ENCODE data around the gene CCDC80. TPM values are rescaled to one million over a fixed set of nuclear protein-coding genes. Genes with fewer than 3 reads are reported as not detected.

The CCDC80 gene
- total RNA-seq, 2 experiments from 2014 or later, result not detected

DNA sequence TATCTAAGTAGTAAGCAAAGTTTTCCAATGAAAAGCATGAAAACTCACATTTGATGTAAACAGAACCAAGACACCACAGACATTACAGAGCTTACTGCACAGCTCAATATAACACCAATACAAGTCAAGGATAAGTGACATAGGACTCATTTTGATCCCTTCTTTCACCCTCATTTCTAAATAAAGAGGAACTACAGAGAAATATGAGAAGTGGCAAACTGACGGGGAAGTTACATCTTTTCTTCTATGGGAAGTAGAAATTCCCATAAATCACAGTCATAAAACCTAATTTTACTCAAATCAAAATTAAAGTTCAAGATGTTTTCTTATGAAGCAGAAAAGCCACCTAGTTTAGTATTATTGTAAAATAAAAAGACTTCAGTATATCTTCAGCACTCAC is 83.0 kb downstream of the CCDC80 start:
- TF ChIP-seq, protein P1, sequence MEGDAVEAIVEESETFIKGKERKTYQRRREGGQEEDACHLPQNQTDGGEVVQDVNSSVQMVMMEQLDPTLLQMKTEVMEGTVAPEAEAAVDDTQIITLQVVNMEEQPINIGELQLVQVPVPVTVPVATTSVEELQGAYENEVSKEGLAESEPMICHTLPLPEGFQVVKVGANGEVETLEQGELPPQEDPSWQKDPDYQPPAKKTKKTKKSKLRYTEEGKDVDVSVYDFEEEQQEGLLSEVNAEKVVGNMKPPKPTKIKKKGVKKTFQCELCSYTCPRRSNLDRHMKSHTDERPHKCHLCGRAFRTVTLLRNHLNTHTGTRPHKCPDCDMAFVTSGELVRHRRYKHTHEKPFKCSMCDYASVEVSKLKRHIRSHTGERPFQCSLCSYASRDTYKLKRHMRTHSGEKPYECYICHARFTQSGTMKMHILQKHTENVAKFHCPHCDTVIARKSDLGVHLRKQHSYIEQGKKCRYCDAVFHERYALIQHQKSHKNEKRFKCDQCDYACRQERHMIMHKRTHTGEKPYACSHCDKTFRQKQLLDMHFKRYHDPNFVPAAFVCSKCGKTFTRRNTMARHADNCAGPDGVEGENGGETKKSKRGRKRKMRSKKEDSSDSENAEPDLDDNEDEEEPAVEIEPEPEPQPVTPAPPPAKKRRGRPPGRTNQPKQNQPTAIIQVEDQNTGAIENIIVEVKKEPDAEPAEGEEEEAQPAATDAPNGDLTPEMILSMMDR (IDR thresholded peaks at IDR 0.05), result no peak
- CTCF ChIA-PET, result interaction anchor here (0.8 kb wide), 1 partner anchor 24 kb away, joined by 3 read pairs; no protein-coding TSS in a partner anchor
- intact Hi-C loops (cut with micrococcal nuclease), result no loop called here
- no peaks in the 10 kb centered on the region for H3K9me3 Mint-ChIP-seq
- peaks cover 51% of the 10 kb centered on the region for H3K4me1 Mint-ChIP-seq (ENCODE audit: low read depth)
- H3K4me3 Mint-ChIP-seq, result no peak overlapping the region
- ATAC-seq (no peak), DNase-seq (no peak)
- H3K27me3 Mint-ChIP-seq, result no peaks in the 10 kb centered on the region
- H3K27ac Mint-ChIP-seq, result no peak overlapping the region
- POLR2A ChIA-PET, result interaction anchor here (0.8 kb wide), 1 partner anchor 416 kb away, joined by 3 read pairs; no protein-coding TSS in a partner anchor
- H3K36me3 Mint-ChIP-seq (ENCODE audit: low read depth), result peaks cover 29% of the 10 kb centered on the region

DNA sequence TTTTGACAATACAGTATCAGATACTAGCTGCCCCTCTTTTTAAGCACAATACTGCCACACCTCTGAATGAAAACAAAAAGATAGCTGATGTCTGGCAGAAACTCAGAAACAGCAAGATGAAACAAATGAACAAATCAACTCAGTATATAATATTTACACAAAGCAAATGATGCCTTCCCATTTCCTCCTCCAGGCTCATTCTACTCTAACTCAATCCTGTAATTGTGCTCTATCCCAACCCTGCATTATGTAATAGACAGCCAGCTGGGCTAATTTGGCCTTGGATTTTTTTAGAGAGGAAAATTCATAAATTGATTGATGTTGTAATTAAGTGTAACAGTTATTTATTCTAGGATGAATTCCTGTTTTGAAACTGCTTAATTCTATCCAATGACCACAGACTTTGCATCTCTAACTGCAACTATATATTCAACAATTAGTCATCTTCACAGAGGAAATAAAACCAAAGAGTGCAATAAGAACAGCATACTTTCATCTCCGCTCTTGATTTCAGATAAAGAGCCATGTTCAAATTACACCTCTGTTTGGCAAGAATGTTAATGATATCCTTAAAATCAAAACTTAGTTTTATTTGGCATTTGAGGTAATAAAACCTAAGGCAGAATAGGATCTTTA is 85.3 kb downstream of the CCDC80 start:
- ChIA-PET POLR2A (no interaction called here), CTCF (interaction anchor here (1.4 kb wide), 1 partner anchor 26 kb away, joined by 3 read pairs; no protein-coding TSS in a partner anchor)
- Mint-ChIP-seq H3K4me3 (peak overlapping the region; percentile 17), H3K9me3 (no peaks in the 10 kb centered on the region), H3K4me1 (ENCODE audit: low read depth) (peaks cover 58% of the 10 kb centered on the region), H3K36me3 (ENCODE audit: low read depth) (peaks cover 34% of the 10 kb centered on the region), H3K27ac (peak overlapping the region; percentile 76), H3K27me3 (no peaks in the 10 kb centered on the region)
- intact Hi-C loops (cut with micrococcal nuclease), result no loop called here
- TF ChIP-seq, protein P1 (IDR thresholded peaks at IDR 0.05), result no peak
- ATAC-seq (no peak), DNase-seq (no peak)

DNA sequence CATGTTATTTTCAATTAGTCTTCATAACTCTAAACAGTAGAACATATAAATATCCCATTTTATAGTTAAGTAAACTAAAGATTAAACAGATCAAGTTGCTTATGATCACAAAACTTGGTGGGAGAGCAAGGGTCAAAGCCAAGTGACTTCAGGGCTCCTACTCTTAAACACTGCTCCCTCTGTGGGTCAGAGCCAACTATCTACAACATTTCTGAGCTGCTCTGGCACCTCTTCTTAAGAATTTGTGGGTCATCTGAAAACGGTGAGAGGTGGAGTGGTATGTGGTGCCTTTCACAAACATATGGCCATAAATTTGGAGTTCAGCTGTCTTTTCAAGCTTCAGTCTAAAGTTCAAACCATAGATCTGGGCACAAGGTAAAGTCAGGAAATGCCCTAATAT is 90.1 kb downstream of the CCDC80 start:
- Mint-ChIP-seq H3K4me3 (no peak overlapping the region), H3K9me3 (no peaks in the 10 kb centered on the region), H3K36me3 (ENCODE audit: low read depth) (peaks cover 30% of the 10 kb centered on the region), H3K27me3 (no peaks in the 10 kb centered on the region), H3K27ac (no peak overlapping the region), H3K4me1 (ENCODE audit: low read depth) (peaks cover 27% of the 10 kb centered on the region)
- ChIA-PET POLR2A (interaction anchor here (1.6 kb wide), 1 partner anchor 10 kb away, joined by 6 read pairs; no protein-coding TSS in a partner anchor), CTCF (interaction anchor here (0.8 to 1.4 kb wide), 3 partner anchors 28 to 439 kb away, joined by 3 read pairs; partner anchors contain the start of gene SLC9C1)
- ATAC-seq, result no peak
- intact Hi-C loops (cut with micrococcal nuclease), result no loop called here
- TF ChIP-seq, protein P1 (IDR thresholded peaks at IDR 0.05), result no peak
- no peak for DNase-seq

Other genes with a start within 250 kb of the CCDC80 start
- gene BTLA, start 141.7 kb downstream of the CCDC80 start, total RNA-seq, result 10 to 100 TPM; 12.8 to 13.2 TPM
- gene ATG3, start 79.2 kb downstream of the CCDC80 start, total RNA-seq, result 10 to 100 TPM; 56.5 to 58.4 TPM
- 10 to 100 TPM; 14.7 to 15.3 TPM for gene SLC35A5, start 79.1 kb downstream of the CCDC80 start, total RNA-seq
- not detected for gene CD200R1L, start 205.7 kb upstream of the CCDC80 start, total RNA-seq

Measured in activated CD8-positive, alpha-beta T cell treated with anti-CD3 and anti-CD28 coated beads for 36 hours (primary cell).